Epithelial cell of umbilical artery (primary cell): ENCODE data around the gene GPATCH11. TPM values are rescaled to one million over a fixed set of nuclear protein-coding genes. Genes with fewer than 3 reads are reported as not detected.

ENCODE experiments used
- total RNA-seq: library from RNA; depleted of rRNA; stranded (reverse); fragments of >200 nt; gene quantifications from 2 replicates; pipeline ENCODE4 v1.2.3, GENCODE V29; 2014

GPATCH11 gene
- 6.5 and 7.1 TPM in 2 replicates for total RNA-seq

GRCh38 chr2:37083873-37084794 is at the start of gene GPATCH11, which contains the start of gene HEATR5B:
Gene GPATCH11, plus strand, starts transcription at chr2:37084518. Its CDS starts 3,864 bp downstream, at chr2:37088382.
Gene HEATR5B, minus strand, starts transcription at chr2:37084372. Its CDS starts 958 bp downstream, at chr2:37083414.

Other genes starting within 250 kb of the GPATCH11 start
- gene STRN, start 118.0 kb upstream of the GPATCH11 start, total RNA-seq = 14.9 and 18.5 TPM in 2 replicates
- gene HEATR5B, start 146 bp upstream of the GPATCH11 start, total RNA-seq = 27.9 and 28.7 TPM in 2 replicates
- 23.7 and 98.2 TPM in 2 replicates for gene EIF2AK2, start 72.5 kb downstream of the GPATCH11 start, total RNA-seq
- gene SULT6B1, start 104.2 kb downstream of the GPATCH11 start, total RNA-seq = not detected in 2 replicates
- gene CEBPZOS, start 112.0 kb downstream of the GPATCH11 start, total RNA-seq = 13.0 and 17.9 TPM in 2 replicates
- gene CEBPZ, start 147.1 kb downstream of the GPATCH11 start, total RNA-seq = 60.4 and 71.6 TPM in 2 replicates
- 11.4 and 20.7 TPM in 2 replicates for gene NDUFAF7, start 147.1 kb downstream of the GPATCH11 start, total RNA-seq
- gene PRKD3, start 240.3 kb downstream of the GPATCH11 start, total RNA-seq = 60.0 and 75.0 TPM in 2 replicates